Endothelial cell of umbilical vein (primary cell): ENCODE data around the gene C19orf73. TPM values are rescaled to one million over a fixed set of nuclear protein-coding genes. Genes with fewer than 3 reads are reported as not detected.

Source experiments
- BruUV-seq: library from RNA; stranded (reverse); fragments of 400-500 nt; replicated peaks from 2 replicates; lab custom pipeline; 2021; lab: Mats Ljungman, UMichigan
- CTCF ChIA-PET: fragments of 300-600, 350-600 bp; sonication (Branson Sonifier 250); formaldehyde crosslinking; loops from one replicate; lab custom pipeline; 2021; ENCODE audit warnings: antibody characterized with exemption, inconsistent platforms; lab: Charles Lee
- POLR2A ChIA-PET: fragments of 300-600, 350-600 bp; sonication (Branson Sonifier 250); formaldehyde crosslinking; loops from one replicate; lab custom pipeline; 2021; ENCODE audit warnings: antibody characterized with exemption, inconsistent platforms; lab: Charles Lee
- DNase-seq: peaks from one replicate; pipeline ENCODE4 v3.0.0-alpha.2; 2011; ENCODE audit warnings: low read depth, low spot score
- FAIRE-seq: peaks from 2 replicates; lab custom pipeline; 2011; peaks lifted over from hg19 to GRCh38; lab: Jason Lieb, UNC
- H2AFZ ChIP-seq: 2 replicates; pipeline ENCODE4 v1.6.0; 2012; ENCODE audit warnings: low read depth, low read length, control low read depth, inconsistent platforms
- H3K27ac ChIP-seq: 2 replicates; pipeline ENCODE4 v1.5.1; 2011; ENCODE audit warnings: low read depth, mild to moderate bottlenecking, control low read depth, low read length, moderate library complexity; ENCODE audit not compliant: insufficient read depth
- H3K27me3 ChIP-seq, 2 experiments: 2 replicates each; pipeline versions ENCODE4 v1.6.0 to v1.6.1; 2011; ENCODE audit warnings: low read length in 2 of 2, mixed read lengths in 1 of 2; ENCODE audit not compliant: control insufficient read depth in 2 of 2, insufficient read depth in 2 of 2
- H3K36me3 ChIP-seq, 2 experiments: 2 replicates in 1 of 2; 3 replicates in 1 of 2; pipeline ENCODE4 v1.5.1; 2011; ENCODE audit warnings: low read length in 2 of 2, mild to moderate bottlenecking in 1 of 2, moderate library complexity in 1 of 2; ENCODE audit not compliant: control insufficient read depth in 2 of 2, insufficient read depth in 2 of 2; ENCODE audit errors: extremely low read depth in 1 of 2
- H3K4me1 ChIP-seq: 3 replicates; pipeline ENCODE4 v1.5.1; 2011; ENCODE audit warnings: mild to moderate bottlenecking, low read length; ENCODE audit not compliant: control insufficient read depth, insufficient read depth; ENCODE audit errors: extremely low read depth
- H3K4me2 ChIP-seq: 2 replicates; pipeline ENCODE4 v1.6.1; 2011; ENCODE audit warnings: low read length, control low read depth, mixed read lengths; ENCODE audit not compliant: insufficient read depth
- H3K4me3 ChIP-seq, 3 experiments: fragments of 200-600 bp in 1 of 3; sonication (generic), shearing (Covaris generic) in 1 of 3; replicated peaks in 1 of 3; 2 replicates each; pipeline ENCODE4 v1.5.1; 2011 to 2016; ENCODE audit warnings: control low read depth in 3 of 3, low read length in 3 of 3, mild to moderate bottlenecking in 2 of 3, inconsistent platforms in 1 of 3, low read depth in 1 of 3, moderate library complexity in 1 of 3; ENCODE audit not compliant: insufficient read depth in 1 of 3
- H3K79me2 ChIP-seq: 2 replicates; pipeline ENCODE4 v1.6.0; 2012; ENCODE audit warnings: low read length, inconsistent platforms; ENCODE audit not compliant: control insufficient read depth, insufficient read depth
- H3K9ac ChIP-seq: replicated peaks from 2 replicates; pipeline ENCODE3; 2011; ENCODE audit warnings: low read length, control low read depth; ENCODE audit not compliant: insufficient read depth; ENCODE audit errors: extremely low read depth
- H3K9me1 ChIP-seq: replicated peaks from 3 replicates; pipeline ENCODE4 v1.6.0; 2011; ENCODE audit warnings: mild to moderate bottlenecking, low read length; ENCODE audit not compliant: control insufficient read depth, insufficient read depth; ENCODE audit errors: extremely low read depth
- H3K9me3 ChIP-seq: replicated peaks from 2 replicates; pipeline ENCODE4 v1.5.1; 2012; ENCODE audit warnings: low read length, inconsistent platforms; ENCODE audit not compliant: control insufficient read depth, insufficient read depth
- H4K20me1 ChIP-seq: replicated peaks from 2 replicates; pipeline ENCODE3; 2011; ENCODE audit warnings: mild to moderate bottlenecking, low read length; ENCODE audit not compliant: control insufficient read depth, insufficient read depth; ENCODE audit errors: extremely low read depth
- EZH2 ChIP-seq: IDR thresholded peaks from 2 replicates; pipeline ENCODE4 v1.6.1; 2012; ENCODE audit warnings: borderline replicate concordance, low read depth, mild to moderate bottlenecking, moderate library complexity, low read length, inconsistent platforms; ENCODE audit not compliant: severe bottlenecking
- GATA2 ChIP-seq: IDR thresholded peaks from 2 replicates; pipeline ENCODE4 v1.7.0; 2011; ENCODE audit warnings: low read depth, mild to moderate bottlenecking, moderate library complexity, mixed read lengths, low read length; ENCODE audit not compliant: insufficient read length, insufficient read depth
- MYC ChIP-seq: IDR thresholded peaks from one replicate; pipeline ENCODE4 v1.6.1; 2011; ENCODE audit warnings: mild to moderate bottlenecking, low read depth, low read length
- POLR2A ChIP-seq: IDR thresholded peaks from 2 replicates; pipeline ENCODE4 v1.6.1; 2012; ENCODE audit warnings: low read depth, mild to moderate bottlenecking, control low read depth, low read length
- POLR2AphosphoS5 ChIP-seq: IDR thresholded peaks from 2 replicates; pipeline ENCODE4 v1.6.1; 2012; ENCODE audit warnings: low read depth, mild to moderate bottlenecking, control low read depth, low read length, moderate library complexity; ENCODE audit not compliant: insufficient read depth
- dilution Hi-C: fragments of 300-500 bp; cut with MboI; formaldehyde crosslinking; loops from one replicate; pipeline ENCODE4 v1.15.0; 2019; ENCODE audit warnings: low sequenced_read_pairs; ENCODE audit not compliant: extremely low pct_ligation_motif_present
- intact Hi-C: fragments of 100-400 bp; cut with micrococcal nuclease; formaldehyde crosslinking; loops from one replicate; pipeline ENCODE4 v1.10.0; 2022
- polyA plus RNA-seq, 4 experiments: library from polyadenylated mRNA; depleted of rRNA in 3 of 4; stranded (reverse) in 3 of 4; unstranded in 1 of 4; fragments of >200 nt; gene quantifications; 2 replicates each; pipeline versions ENCODE4 v1.2.1 to v1.2.3, GENCODE V29; 2011 to 2012; ENCODE audit warnings: missing spikeins in 1 of 4
- small RNA-seq: library from RNA; depleted of rRNA; stranded (forward); fragments of <200 nt; gene quantifications from one replicate; pipeline ENCODE3, GENCODE V24; 2012; ENCODE audit warnings: low replicate concordance, low read depth; ENCODE audit not compliant: insufficient read depth, insufficient read length
- total RNA-seq: library from RNA; stranded (reverse); gene quantifications from 2 replicates; pipeline ENCODE4 v1.2.3, GENCODE V29; 2021
- TF ChIP-seq, protein P1 (sequence below): IDR thresholded peaks from 2 replicates; pipeline ENCODE4 v1.6.1; 2011; ENCODE audit not compliant: insufficient read depth, insufficient read length

The C19orf73 gene
- total and polyA plus RNA-seq, 2 donors (not counting 3 experiments of a cell fraction or from before 2014, with no cell fraction given): 1.8 TPM; not detected in 1

- dilution Hi-C loops: no loop called here
- intact Hi-C loops: no loop called here
- no peak overlapping the region for H3K4me2 ChIP-seq
- no peaks in the 10 kb centered on the region for H3K9me1 ChIP-seq
- CTCF ChIA-PET: interaction anchor here (0.8 to 2.0 kb wide), 4 partner anchors 13 to 130 kb away, joined by 3 to 5 read pairs (median 4); no protein-coding TSS in a partner anchor
- no peaks in the 10 kb centered on the region for H3K79me2 ChIP-seq
- TF ChIP-seq POLR2A (no peak), GATA2 (no peak), MYC (no peak), EZH2 (no peak), POLR2AphosphoS5 (no peak)
- TF ChIP-seq, protein P1, sequence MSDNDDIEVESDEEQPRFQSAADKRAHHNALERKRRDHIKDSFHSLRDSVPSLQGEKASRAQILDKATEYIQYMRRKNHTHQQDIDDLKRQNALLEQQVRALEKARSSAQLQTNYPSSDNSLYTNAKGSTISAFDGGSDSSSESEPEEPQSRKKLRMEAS: no peak
- no peaks in the 10 kb centered on the region for H3K9me3 ChIP-seq
- POLR2A ChIA-PET: no interaction called here
- H3K4me3 ChIP-seq: no peak overlapping the region
- H3K4me1 ChIP-seq: no peaks in the 10 kb centered on the region
- H3K27ac ChIP-seq: no peak overlapping the region
- FAIRE-seq (no peak), DNase-seq (no peak)
- no peak overlapping the region for H2AFZ ChIP-seq
- no peak overlapping the region for H3K9ac ChIP-seq
- BruUV-seq: no TSS peak
- no peaks in the 10 kb centered on the region for H4K20me1 ChIP-seq
- no peaks in the 10 kb centered on the region for H3K36me3 ChIP-seq
- peaks cover 49 to 56% of the 10 kb centered on the region in 2 experiments for H3K27me3 ChIP-seq
Measured at GRCh38 chr19:49069026-49069425, 49.9 kb downstream of the C19orf73 start.

Small RNA genes within 50 kb of the gene (small RNA-seq; reads per million reads assigned to genes)
- gene RN7SL708P: not detected

Other genes starting within 250 kb of the C19orf73 start
- 67.4 and 73.4 TPM in 2 replicates for gene PPP1R15A, start 246.7 kb downstream of the C19orf73 start, total RNA-seq
- gene PPP1R15A, start 246.7 kb downstream of the C19orf73 start, polyA plus RNA-seq: 34.3 and 42.3 TPM in 2 replicates
- gene TULP2, start 220.4 kb downstream of the C19orf73 start, total RNA-seq: not detected in 2 replicates
- gene TULP2, start 220.4 kb downstream of the C19orf73 start, polyA plus RNA-seq: 0.08 and 0.18 TPM in 2 replicates
- 190 and 194 TPM in 2 replicates for gene NUCB1, start 218.8 kb downstream of the C19orf73 start, total RNA-seq
- gene NUCB1, start 218.8 kb downstream of the C19orf73 start, polyA plus RNA-seq: 231 and 237 TPM in 2 replicates
- not detected in 2 replicates for gene DHDH, start 185.4 kb downstream of the C19orf73 start, total RNA-seq
- not detected in 2 replicates for gene DHDH, start 185.4 kb downstream of the C19orf73 start, polyA plus RNA-seq
- 267 and 295 TPM in 2 replicates for gene BAX, start 164.3 kb downstream of the C19orf73 start, total RNA-seq
- gene BAX, start 164.3 kb downstream of the C19orf73 start, polyA plus RNA-seq: 283 and 359 TPM in 2 replicates
- 1,636 and 1,937 TPM in 2 replicates for gene FTL, start 153.8 kb downstream of the C19orf73 start, total RNA-seq
- 2,748 and 3,914 TPM in 2 replicates for gene FTL, start 153.8 kb downstream of the C19orf73 start, polyA plus RNA-seq
- 53.9 and 58.9 TPM in 2 replicates for gene GYS1, start 125.8 kb downstream of the C19orf73 start, total RNA-seq
- gene GYS1, start 125.8 kb downstream of the C19orf73 start, polyA plus RNA-seq: 39.0 and 41.7 TPM in 2 replicates
- gene RUVBL2, start 125.3 kb downstream of the C19orf73 start, total RNA-seq: 110 and 115 TPM in 2 replicates
- gene RUVBL2, start 125.3 kb downstream of the C19orf73 start, polyA plus RNA-seq: 185 and 200 TPM in 2 replicates
- not detected in 2 replicates for gene LHB, start 102.1 kb downstream of the C19orf73 start, total RNA-seq
- gene LHB, start 102.1 kb downstream of the C19orf73 start, polyA plus RNA-seq: 1.3 and 1.4 TPM in 2 replicates
- not detected in 2 replicates for gene CGB3, start 94.8 kb downstream of the C19orf73 start, total RNA-seq
- not detected in 2 replicates for gene CGB3, start 94.8 kb downstream of the C19orf73 start, polyA plus RNA-seq
- gene CGB2, start 87.3 kb downstream of the C19orf73 start, total RNA-seq: not detected in 2 replicates
- gene CGB2, start 87.3 kb downstream of the C19orf73 start, polyA plus RNA-seq: not detected in 2 replicates
- not detected in 2 replicates for gene CGB1, start 82.2 kb downstream of the C19orf73 start, total RNA-seq
- gene CGB1, start 82.2 kb downstream of the C19orf73 start, polyA plus RNA-seq: not detected in 2 replicates
- gene CGB5, start 75.3 kb downstream of the C19orf73 start, total RNA-seq: not detected in 2 replicates
- gene CGB5, start 75.3 kb downstream of the C19orf73 start, polyA plus RNA-seq: not detected in 2 replicates
- not detected in 2 replicates for gene CGB8, start 70.0 kb downstream of the C19orf73 start, total RNA-seq
- not detected in 2 replicates for gene CGB8, start 70.0 kb downstream of the C19orf73 start, polyA plus RNA-seq
- 0.42 TPM in 1 of 2 replicates, not detected in the other for gene CGB7, start 61.4 kb downstream of the C19orf73 start, total RNA-seq
- gene CGB7, start 61.4 kb downstream of the C19orf73 start, polyA plus RNA-seq: 0.41 and 0.62 TPM in 2 replicates
- gene NTF4, start 54.3 kb downstream of the C19orf73 start, total RNA-seq: not detected in 2 replicates
- not detected in 2 replicates for gene NTF4, start 54.3 kb downstream of the C19orf73 start, polyA plus RNA-seq
- gene KCNA7, start 46.4 kb downstream of the C19orf73 start, total RNA-seq: not detected in 2 replicates
- not detected in 2 replicates for gene KCNA7, start 46.4 kb downstream of the C19orf73 start, polyA plus RNA-seq
- 215 and 228 TPM in 2 replicates for gene SNRNP70, start 33.7 kb downstream of the C19orf73 start, total RNA-seq
- gene SNRNP70, start 33.7 kb downstream of the C19orf73 start, polyA plus RNA-seq: 300 and 317 TPM in 2 replicates
- gene LIN7B, start 4.8 kb downstream of the C19orf73 start, total RNA-seq: 4.2 and 4.5 TPM in 2 replicates
- 2.2 and 4.4 TPM in 2 replicates for gene LIN7B, start 4.8 kb downstream of the C19orf73 start, polyA plus RNA-seq
- 2.0 and 2.6 TPM in 2 replicates for gene PPFIA3, start 401 bp upstream of the C19orf73 start, total RNA-seq
- 1.3 and 1.4 TPM in 2 replicates for gene PPFIA3, start 401 bp upstream of the C19orf73 start, polyA plus RNA-seq
- not detected in 2 replicates for gene HRC, start 36.3 kb upstream of the C19orf73 start, total RNA-seq
- gene HRC, start 36.3 kb upstream of the C19orf73 start, polyA plus RNA-seq: not detected in 2 replicates
- gene TRPM4, start 38.6 kb upstream of the C19orf73 start, total RNA-seq: 38.9 and 40.6 TPM in 2 replicates
- 17.6 and 23.7 TPM in 2 replicates for gene TRPM4, start 38.6 kb upstream of the C19orf73 start, polyA plus RNA-seq
- 1.6 and 3.6 TPM in 2 replicates for gene SLC6A16, start 206.0 kb upstream of the C19orf73 start, total RNA-seq
- gene SLC6A16, start 206.0 kb upstream of the C19orf73 start, polyA plus RNA-seq: 0.72 and 1.1 TPM in 2 replicates
- gene CD37, start 216.3 kb upstream of the C19orf73 start, total RNA-seq: not detected in 2 replicates
- gene CD37, start 216.3 kb upstream of the C19orf73 start, polyA plus RNA-seq: not detected in 2 replicates
- 89.4 and 93.3 TPM in 2 replicates for gene TEAD2, start 243.3 kb upstream of the C19orf73 start, total RNA-seq
- 60.3 and 60.9 TPM in 2 replicates for gene TEAD2, start 243.3 kb upstream of the C19orf73 start, polyA plus RNA-seq
- gene DKKL1, start 244.7 kb upstream of the C19orf73 start, total RNA-seq: not detected in 2 replicates
- gene DKKL1, start 244.7 kb upstream of the C19orf73 start, polyA plus RNA-seq: 0.21 and 0.35 TPM in 2 replicates